ENCODE measurements around the gene VAV1.
A peak's percentile ranks its signal among the peaks of the same experiment; 100 is the strongest.

DNA sequence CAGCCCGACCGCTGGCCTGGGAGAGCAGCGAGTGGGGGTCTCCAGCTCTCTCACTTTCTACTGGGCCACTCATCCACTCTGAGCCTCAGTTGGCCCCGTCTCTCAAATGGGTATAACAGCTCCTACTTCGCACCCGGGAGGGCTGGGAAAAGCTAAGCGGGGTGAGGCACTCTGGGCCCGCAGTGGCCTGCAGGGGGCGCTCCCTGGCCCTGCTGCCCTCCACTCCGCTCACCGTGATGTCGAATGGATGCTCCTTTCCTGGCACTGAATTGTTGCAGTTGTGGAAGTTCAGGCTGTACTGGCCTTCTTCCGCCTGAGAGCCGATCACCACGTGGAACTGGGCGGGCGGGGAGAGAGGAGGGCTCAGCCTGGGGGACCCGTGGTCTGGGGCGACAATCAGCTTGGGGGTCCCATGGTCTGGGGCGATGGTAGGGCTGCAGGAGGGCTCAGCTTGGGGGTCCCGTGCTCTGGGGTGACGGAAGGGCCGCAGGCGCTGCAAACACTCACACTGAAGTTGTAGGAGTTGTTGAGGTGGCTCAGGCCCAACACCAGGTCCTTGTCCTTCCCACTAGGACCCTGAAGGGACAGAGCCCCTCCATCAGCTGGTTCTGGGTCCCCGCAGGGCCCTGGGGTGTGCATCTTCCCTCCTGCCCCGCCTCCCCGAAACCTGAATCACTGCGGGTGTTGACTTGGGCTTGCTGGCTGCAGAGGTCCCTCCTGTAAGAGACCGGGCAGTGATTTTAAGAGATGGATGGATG, 39.0 kb upstream of the VAV1 start:
- TF ChIP-seq, protein P1, sequence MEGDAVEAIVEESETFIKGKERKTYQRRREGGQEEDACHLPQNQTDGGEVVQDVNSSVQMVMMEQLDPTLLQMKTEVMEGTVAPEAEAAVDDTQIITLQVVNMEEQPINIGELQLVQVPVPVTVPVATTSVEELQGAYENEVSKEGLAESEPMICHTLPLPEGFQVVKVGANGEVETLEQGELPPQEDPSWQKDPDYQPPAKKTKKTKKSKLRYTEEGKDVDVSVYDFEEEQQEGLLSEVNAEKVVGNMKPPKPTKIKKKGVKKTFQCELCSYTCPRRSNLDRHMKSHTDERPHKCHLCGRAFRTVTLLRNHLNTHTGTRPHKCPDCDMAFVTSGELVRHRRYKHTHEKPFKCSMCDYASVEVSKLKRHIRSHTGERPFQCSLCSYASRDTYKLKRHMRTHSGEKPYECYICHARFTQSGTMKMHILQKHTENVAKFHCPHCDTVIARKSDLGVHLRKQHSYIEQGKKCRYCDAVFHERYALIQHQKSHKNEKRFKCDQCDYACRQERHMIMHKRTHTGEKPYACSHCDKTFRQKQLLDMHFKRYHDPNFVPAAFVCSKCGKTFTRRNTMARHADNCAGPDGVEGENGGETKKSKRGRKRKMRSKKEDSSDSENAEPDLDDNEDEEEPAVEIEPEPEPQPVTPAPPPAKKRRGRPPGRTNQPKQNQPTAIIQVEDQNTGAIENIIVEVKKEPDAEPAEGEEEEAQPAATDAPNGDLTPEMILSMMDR (IDR thresholded peaks at IDR 0.05) = peak; percentile 71
- no peak for TF ChIP-seq ZFX (IDR thresholded peaks at IDR 0.05; ENCODE audit: borderline replicate concordance)
